Activated CD4-positive, alpha-beta T cell treated with anti-CD3 and anti-CD28 coated beads, Interleukin-2, amount 50 U/mL, for 4 hours (primary cell): ENCODE data around the gene MIPOL1.

Experiments used
- DNase-seq, 2 experiments: peaks; one replicate each; pipeline ENCODE4 v3.0.0-alpha.2; 2020

MIPOL1 gene

DNA sequence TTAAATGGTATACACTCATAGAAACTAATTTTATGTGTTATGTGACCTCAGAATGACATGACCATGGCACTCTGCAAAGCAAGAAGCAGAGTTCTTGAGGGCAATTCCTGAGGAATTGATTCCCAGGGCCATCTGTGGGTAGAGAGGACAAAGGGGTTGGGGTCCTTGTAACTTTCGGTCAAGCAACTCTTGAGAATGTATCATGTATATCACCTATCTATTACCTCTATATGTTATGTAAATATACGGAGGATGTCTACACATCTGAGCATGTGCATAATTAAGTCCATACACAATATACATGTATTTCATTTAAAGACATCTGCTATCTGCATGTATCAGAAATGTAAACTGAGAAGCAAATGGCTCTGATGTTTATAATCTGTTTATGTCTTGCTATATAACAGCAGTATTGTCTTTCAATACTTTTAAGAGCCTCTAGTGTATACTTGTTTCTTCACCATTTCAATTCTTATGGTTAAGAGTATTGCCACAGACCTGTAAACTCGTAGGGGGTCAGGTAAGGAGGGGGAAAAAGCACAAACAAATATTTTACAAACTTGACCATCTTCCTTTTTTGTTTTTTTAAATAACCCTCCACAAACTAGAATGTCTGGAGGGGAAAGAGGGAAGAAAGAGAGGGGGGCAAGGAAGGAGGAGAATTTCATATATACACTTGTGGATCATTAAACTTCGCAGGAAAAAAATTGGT is 392.8 kb downstream of the MIPOL1 start:
- no peak for DNase-seq

DNA sequence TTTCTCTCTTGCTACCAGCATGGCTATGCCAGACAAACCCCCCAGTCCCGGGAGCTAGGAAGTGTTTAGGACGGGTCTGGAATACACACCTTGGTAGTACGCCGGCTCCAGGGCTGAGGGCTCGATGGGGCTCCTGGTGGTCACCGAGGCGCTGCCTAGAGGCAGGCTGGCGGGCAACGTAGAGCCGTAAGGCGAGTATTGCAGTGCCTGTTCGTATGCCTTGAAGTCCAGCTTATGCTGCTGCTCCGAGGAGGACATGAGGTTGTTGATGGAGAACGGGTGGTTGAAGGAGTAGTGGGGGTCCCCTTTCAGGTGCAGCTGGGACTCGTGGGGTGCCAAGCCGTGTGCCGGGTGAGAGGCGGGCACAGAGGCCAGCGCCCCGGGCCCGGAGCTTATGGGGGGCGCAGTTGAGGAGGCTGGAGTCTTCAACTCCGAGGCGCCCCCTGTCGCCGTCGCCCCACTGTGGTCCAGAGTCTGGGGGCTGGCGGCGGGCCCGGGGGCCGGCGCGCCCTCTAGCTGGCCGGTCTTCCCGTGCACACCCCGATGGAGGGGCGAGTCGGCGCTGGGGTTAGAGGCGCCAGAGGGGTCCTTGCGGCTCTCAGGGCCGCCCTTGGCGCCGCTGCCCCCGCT is 393.7 kb downstream of the MIPOL1 start:
- DNase-seq, result no peak

DNA sequence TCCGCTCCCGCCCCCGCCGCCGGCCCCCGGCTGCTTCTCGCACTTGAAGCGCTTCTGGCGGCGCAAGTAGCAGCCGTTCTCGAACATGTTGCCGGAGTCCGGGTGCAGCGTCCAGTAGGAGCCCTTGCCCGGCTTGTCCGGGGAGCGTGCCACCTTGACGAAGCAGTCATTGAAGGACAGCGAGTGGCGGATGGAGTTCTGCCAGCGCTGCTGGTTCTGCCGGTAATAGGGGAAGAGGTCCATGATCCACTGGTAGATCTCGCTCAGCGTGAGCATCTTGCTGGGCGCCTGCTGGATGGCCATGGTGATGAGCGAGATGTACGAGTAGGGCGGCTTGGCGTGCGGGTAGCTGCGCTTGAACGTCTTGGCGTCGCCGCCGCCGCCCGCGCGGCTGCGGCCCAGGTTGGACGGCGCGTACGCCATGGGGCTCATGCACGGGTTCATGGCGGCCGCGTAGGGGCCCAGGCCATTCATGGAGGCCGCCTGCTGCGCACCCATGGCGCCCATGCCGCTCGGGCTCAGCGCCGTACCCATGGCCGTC is 394.3 kb downstream of the MIPOL1 start:
- DNase-seq, result no peak

DNA sequence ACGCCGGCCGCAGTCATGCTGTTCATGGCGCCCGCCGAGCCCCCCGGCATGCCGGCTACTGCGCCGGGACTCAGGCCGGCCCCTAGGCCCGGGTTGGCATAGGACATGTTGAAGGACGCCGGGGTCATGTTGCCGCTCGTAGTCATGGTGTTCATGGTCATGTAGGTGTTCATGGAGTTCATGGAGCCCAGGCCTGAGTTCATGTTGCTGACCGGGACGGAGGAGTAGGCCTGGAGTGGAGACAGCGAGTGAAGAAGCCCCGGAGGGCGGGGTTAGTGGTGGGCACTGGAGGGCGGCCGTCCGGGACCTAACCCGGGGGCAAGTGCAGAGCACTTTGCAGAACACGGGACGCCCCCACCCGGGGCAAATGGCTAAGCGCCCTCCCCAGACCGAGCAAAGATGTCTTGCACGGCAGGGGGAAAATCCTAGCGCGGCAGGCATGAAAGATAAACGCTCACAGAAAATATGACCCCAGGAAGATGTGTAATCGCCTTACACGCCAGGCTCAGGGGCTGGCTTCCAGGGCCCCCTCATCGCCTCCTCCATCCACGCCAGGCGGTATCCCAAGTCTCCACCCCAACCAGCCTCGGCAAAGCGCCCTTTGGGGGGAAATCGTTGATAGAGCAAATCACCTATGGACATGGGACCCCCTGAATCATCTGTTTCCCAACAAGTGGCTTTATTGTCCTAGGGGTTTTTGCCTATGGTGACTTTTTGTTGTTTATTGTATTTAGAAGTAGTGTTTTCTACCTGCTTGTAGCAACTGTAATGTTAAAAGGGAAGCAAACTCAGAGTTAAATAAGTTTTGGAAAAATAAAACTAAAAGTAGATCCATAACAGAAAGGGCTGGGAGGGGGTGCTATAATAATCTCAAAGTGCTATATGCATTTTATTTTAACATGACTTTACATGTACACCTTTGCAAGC is 395.0 kb downstream of the MIPOL1 start:
- DNase-seq, result no peak

DNA sequence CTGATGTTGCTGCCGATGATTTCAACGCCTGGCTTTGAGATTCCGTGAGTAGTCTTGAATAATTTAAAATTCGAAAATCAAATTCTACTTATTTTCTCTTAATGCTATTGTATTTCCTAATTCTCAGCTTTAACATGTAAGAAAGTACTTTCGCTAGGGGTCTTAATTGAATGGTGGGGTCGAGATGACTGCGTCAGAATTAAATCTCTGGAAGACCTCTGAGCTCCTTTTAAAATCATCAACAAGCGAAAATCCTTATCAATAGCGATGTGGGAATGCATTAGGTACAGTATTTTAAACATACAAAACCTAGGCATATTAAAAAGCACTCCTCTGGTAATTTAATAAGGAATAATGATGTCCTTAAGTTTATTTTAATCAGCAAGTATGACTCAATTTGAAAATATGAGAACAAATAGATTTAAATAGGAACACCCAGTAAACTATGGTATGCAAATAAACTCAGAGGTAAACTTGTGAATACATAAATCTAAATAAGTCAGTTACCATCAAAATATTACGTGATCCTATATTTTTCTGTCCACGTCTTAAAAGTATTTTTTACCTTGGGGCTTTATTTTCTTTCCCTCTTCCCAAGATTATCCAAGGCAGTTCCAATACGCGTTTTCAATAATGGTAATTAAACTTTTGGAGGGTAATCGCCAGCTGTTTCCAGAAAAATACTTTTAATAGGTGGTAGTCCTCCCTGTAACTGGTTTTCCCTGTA is 395.9 kb downstream of the MIPOL1 start:
- DNase-seq, result no peak

DNA sequence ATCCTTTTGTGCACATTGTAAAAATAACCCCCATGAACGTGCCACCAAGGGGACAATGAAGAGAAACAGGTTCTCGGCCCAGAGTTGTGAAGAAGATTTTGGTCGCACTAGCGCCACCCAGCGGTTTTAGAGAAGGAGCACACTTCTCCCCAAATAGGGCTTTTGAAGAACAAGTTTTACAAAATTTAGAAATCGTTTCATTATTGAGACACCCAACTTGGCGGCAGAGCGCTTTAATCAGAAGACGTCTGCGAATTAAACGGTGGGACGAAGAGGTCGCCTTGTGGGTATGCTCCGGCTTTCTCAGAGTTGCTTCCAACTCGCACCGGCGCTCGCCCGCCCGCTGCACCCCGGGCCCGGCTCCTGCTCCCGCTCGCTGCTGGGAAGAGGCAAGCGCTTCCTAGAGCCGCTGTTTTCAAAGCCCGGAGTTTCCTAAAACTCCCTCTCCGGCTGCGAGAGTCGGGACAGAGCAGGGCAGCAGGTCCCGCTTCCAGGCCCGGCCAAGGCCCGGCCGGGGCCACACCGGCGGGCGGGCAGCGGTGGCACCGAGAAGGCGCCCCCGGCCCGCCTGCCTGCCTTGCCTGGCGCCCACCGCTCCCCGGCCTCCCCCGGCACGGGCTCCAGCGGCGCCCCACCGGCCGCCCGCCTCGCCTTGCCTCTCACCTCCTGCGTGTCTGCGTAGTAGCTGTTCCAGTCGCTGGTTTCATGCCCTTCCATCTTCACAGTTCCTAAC is 396.7 kb downstream of the MIPOL1 start:
- no peak for DNase-seq

DNA sequence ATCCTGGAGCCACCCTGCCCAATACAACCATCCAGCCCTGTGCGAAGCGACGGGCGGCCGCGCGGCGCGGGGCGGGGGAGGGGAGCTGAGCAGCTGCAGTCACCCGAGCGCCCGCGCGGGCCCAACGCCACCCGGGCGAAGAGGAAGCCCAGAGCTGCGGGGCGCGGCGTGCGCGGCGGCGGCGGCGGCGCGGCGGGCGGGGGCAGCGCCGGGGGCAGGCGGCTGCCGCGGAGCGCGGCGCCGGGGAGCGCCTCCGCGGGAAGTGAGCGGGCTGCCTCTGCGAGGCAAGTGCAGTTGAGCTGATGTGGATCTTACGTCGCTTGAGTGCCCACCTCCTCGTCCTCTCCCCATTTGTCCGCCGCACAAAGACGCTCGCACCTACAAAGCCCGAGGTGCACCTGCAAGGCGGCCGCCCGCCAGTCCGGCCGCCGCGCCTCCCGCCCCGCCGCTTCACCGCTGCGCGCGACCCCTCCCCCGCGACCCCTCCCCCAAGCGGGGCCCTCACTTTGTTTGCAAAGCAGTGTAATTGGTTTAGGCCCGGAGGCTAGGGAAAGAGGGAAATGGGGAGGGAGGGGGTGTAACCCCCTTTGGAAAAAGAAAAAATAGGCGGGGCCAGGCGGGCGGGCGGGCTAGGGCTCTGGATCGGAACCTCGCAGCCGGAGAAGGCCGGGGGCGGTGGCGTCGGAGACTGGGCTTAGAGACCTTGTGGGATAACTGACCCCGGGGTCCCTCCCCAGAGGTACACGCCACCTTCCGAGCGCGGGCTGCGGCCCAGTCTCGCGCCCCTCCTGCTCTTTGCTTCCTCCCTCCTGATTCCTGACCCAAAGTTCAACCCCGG is 397.5 kb downstream of the MIPOL1 start, which contains the start of the genes FOXA1 and TTC6:
Gene FOXA1, minus strand, starts transcription at position 279 of the 838 bp plus-strand sequence. Its CDS starts 277 bp downstream, at position 2.
Gene TTC6, plus strand, starts transcription at position 659 of the 838 bp plus-strand sequence. CDS start 26,436 bp downstream, outside the sequence.
- no peak for DNase-seq

DNA sequence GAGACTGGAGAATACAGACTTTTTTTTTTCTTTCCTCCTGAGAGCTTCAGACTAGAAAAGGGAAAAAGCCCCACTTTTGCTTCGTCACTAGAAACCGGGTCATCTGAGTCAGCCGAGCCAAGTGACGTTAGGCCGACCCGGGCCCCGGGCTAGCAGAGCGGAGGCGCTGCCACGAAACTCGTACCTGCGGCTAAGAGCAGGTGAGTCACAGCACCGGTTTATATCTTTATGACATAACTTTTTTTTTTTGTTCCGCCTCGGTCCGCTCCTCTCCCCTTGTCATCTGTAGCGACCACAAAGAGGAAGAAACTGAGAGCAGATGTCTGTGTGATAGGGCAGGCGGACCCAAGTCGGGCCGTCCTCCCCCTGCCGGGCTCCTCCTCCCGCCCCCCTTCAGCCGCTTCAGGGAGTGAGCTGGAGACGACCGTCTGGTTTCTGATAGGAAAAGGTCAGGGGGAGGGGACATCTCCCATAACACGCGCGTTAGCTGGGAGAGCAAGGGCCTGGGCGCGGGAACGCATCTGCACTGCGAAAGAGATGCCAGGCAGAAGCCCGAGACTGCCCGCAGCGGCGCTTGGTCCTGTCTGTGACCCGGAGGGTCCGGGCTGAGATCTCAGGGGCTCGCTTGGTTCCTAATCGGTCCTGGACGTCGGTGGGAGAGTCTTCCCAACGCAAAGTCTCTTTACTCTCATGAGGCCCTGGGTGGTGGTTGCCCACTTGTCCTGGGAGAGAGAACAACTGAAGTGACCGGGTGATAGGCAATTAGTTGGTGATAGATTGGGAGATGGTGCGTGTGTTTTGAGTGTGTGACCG is 398.3 kb downstream of the MIPOL1 start:
- DNase-seq, result peak; percentile 40 to 48

DNA sequence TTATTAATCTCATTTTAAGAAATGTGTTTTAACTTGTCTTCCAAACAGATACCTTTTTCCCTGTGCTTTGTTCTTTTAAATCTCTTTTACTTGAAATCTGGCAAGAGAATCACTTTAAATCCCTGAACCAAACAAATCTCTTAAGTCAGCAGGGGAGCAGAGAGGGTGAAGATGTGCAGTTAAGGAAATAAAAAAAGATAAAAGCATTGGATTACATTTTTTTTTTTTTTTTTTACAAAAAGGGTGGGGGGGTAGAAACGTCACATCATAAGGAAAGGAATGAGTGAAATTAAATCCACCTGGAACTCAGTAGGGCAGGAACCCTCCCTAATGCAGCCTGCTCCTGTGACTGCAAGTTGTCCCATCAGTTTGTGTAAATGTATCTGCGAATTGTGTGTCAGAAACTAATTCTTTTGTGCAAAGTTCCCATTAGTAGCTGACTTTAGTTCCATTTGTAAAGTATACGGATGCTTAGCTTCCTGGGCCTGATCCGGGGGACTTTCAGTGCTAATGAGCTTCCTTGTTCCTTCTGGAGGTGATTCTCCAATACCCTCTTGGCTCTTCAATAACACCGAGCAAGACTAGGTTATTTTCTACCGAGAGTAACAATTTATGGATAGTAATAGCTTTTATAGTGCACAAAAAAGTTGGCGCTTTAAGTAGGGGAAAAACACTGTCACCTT is 399.2 kb downstream of the MIPOL1 start:
- no peak for DNase-seq

DNA sequence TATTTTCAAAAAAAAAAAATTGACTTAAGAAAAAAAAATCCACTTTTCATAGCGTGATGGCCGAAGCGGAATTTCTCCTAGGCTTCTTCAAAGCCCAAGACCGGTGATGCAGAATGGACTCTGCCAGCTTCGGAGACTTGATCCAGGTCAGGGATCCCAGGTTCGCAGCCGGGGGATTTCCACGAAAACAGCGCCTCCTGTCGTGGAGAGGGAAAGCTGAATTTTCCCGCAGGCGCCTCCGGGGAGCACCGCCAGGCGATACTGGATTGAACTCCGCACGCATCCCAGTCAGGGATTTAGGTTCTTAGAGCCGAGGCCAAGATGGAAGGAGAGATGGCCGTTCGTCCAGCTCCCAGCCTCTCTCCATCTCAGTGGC is 399.8 kb downstream of the MIPOL1 start:
- DNase-seq, result no peak

DNA sequence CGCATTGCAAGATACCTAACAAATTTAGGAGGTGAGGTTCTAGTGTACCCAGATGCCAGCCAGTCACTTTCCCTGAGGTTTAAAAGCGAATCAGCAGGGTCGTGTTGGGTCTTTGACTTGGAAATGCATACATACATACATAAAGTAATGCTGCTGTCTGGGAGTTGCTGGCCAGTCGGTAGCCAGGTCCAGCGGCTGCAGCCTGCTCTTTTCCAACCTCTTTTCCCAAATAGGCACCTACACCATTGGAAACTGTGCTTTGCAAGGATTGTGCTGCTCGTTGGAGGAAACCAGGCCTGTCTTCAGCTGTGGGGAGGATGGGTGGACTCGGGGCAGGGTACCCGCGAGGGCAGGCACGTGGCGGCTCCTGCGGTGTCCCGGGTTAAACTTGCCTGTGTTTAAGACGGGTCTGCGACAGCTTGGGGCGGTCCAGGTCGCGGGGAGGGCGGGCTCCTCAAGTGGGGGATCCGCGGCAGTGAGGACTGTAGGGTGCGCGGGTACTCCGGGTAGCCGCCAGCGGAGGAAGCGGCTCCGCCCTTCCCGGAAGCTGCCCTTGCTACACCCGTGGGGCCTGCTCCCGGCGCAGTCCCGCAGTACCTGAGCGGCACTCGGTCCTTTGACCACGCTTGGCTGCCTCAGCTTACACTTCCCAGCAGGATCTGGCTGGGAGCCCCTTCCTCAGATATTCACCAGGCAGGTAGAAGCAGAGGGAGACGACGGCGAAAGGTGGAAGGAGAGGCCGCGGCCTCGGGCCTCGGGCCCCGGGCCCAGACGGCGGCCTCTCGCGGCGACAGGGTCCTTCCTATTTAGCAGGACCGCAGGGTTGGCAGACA is 400.4 kb downstream of the MIPOL1 start:
- no peak for DNase-seq

DNA sequence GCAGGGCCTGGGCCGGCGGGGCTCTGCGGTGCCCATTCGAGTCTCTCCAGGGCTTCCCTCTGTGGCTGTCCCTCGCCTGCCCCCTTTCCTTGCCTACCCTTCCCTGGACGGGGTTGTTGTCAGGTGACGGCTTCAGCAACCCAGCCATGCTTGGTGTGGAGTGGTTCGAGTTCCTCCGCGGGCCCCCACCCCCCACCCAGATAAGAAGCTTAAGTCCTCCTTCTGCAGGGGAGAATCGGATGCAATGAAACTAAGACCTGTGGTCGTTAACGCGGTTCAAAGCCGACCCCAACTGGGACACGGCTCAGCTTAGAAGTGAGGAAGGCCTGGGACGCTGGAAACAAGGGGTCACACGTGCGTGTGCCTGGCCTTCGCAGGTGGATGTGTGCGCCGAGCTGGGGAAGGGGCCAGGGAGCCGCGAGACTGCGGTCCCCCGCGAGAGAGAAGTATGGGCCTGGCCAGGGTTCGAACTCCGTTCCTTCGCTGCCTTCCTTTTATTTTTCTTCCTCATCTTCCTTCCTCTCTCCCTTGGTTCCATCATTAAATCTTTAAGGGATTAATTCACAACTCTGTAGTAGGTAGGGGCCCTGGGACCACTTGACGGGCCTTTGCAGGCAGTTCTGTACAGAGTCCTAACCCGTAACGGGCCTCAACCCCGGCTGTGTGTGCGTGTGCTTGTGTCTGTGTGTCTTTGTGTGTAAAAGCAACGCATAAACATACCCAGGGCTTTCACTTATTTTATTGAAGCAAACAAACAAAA is 401.2 kb downstream of the MIPOL1 start:
- no peak for DNase-seq

DNA sequence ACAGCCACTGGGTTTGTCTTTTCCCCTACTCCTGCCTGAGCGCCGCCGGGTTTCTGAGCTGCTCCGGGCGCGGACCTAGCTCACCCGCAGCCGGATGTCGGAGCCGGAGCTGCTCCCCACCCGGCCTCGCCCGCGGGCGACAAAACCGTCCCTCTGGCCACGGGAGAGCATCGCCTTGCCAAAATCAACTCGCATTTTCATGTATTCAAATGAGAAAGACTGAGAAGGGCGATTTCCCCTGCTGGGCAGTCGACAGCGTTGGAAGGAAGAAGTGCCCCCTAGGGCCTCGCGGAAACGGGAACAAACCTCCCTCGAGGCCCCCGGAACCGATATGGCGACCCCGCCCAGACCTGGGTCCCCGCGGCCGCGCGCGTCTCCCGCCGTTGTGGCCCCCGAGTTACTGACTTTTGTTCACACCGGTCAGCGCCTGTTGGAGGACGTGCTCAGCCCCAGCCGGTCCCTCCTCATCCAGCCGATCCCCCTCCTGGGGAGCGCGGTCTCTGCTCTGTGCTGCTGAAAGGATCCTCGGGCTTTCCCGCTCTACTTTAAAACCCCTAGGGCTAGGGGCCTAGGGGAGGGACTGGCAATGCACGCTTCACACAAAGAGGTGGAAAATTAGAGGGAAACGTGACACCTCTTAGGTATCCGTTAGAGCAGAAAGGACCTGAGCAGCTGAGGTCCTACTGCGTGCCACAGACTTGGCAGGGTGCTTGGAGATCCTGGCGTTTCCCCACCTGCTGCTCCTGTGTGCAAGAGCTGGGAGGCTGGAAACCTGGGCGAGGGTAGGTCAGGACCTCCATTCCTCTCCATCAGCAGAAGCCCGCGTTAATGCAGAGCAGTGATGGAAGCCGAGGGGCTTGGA is 402.0 kb downstream of the MIPOL1 start:
- DNase-seq, result no peak

DNA sequence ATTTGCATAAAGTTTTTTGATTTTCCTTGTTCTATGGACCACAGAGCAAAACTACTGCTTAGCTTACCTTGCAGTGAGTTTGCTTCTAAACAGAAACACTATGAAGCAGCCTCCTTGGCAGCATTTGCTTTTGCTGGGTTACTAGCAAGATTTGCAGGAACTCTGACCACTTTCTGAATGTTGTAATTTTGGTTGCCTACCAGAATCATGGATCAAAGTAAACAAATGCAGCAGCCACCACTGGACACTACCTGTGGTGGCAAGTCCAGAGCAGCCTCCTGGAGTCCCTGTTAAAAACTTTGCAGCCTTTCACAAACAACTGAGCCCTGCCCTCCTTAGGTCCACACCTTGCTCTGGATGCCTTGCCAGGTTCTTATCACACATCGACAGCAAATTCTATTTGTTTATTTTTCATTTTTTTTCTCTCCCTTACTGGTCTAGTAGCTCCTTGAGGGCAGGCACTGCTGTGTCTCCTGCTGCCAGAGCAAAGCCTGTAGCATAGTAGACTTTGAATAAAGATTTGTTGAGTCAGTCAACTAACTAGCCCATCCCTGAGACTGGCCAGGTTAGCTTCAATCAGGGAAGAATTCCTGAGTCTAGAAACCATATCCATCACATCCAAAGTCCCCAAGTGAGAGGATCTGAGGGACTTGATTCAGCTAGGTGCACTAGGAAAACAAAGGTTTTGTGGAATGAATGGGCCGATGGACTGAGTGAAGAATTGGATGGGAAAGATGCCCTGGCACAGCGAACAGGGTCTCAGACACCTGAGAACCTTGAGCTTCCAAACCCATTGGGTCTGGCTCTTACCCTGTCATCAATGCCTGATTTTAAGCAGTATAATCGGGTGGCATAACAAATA is 403.4 kb downstream of the MIPOL1 start:
- no peak for DNase-seq

DNA sequence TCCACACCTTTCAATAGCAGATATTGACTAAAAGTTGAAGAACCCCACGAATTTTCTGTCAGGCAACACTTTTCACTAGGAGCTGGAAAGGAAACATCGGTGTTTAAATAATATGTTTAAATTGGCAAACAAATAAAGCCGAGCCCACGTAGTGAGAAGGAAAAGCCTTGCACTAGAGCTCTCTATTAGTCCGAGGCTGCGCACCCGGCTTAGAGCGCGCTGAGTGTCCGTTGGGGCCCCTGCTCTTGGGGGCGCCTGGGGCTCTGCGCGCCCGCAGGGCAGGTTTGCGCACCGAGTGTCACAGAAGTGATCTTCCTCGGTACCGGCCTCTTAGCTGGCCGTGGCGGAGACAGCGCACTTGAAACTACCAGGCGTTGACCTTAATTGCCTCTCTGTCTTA is 404.1 kb downstream of the MIPOL1 start:
- DNase-seq, result no peak
